Inflammatory macrophage treated with lipopolysaccharide for 1 hour (primary cell): Measurements from ENCODE around the gene DIO3.

Experiments used
- DNase-seq, 2 donors: peaks; one replicate each; pipeline ENCODE4 v3.0.0-alpha.2; 2020 to 2022

The DIO3 gene

GRCh38 chr14:101600336-101600890, 39.1 kb downstream of the DIO3 start:
- DNase-seq: no peak

DNA sequence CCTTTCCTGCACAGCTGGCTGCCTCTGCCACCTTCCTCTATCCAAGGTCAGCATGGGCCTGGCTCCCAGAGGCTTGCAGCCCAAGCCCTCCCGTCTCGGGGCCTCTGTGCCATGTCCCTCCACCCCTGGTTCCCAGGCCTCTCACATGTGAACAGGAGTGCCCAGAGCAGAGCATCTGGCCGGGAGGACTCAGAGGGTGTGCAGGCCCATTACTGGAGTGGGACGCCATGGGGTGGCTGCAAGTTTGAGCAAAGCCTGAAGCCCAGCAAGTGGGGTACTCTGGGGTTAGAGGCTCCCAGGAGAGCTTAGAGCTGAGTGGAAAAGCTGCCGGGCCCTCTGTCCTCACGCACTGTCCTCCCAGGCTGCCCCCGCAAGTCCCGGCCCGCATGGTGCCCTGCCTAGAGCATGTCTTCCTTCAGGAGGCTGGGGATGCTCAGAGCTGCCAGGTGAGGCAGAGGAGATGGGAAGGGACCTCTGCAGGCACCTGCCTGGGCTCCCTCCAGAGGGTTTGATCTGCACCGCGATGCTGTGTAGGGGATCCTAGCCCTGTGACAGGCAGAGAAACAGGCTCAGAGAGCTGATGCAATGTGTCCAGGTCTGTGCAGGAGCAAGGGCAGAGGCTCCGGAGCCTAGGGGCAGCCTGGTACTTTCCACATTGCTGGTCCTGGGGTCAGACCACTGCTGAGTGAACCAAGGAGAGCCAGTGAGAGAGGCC, 39.8 kb downstream of the DIO3 start:
- DNase-seq: no peak

GRCh38 chr14:101601606-101602465, 40.5 kb downstream of the DIO3 start:
- DNase-seq: no peak

DNA sequence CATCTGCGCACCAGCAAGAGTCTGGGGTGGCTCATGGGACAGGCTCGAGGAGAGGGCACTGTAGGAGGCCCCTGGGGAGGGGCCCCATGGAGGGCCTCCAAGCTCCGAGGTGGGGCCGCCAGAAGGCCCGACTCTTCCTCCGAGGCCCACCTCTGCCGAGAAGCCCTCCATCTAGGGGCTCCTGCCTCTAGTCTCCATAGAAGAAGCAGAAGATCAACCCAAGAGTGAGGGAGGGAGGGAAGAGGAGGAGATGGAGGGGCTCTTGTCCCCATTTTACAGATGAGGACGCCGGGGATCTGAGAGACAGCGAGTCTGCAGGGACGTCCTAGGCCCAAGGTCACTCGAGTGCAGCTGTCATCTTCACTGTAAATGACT, 41.2 kb downstream of the DIO3 start:
- no peak for DNase-seq

DNA sequence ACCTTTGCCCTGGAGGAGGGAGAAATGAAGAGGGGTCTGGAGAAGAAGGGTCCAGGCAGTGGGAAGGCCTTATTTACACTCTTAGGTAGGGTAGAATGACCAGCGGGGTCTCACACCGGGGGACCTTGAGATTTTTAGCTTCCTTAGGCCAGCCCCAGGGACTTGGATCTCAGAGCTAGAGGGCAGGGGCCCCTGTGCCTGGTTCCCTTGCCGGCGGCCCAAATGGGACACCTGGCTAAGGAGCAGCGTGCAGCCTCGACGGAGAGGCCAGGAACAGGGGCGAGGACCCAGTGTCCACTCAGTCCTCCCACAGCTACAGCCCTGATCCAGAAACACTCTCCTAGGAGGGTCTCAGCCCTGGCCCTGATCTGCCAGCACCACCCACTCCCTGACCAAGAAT, 41.8 kb downstream of the DIO3 start:
- DNase-seq: no peak

DNA sequence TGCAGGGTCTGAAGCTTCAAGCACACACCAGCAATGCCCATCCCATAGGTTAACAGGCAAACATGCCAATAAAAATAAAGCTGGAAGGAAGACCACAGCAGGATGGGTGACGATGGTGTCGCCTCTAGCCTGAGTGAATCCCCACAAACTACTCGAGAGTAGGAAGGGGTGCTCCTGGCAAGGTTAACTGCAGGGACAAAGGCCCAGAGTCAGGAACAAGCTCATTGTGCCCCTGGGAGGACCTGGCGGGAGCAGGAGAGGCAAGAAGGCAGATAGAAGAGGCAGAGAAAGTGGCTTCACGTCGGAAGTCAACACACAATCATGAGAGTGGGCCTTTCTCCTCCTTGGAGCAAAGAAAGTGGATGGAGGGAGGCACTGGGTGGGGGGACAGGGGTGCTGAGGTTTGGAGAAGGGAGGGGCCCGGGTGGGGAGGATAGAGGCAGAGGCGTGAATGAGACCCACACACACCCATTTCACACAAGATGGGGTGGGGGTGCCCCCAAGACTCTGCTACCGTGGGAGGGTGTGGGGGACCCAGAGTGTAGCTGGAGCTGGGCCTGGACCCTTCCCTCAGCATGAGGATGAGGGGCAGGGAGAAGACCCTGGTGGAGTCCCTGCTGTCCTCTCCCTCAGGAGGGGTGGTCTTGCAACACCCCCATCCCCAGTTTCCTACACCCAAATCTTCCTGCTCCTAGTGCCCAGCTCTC, 43.1 kb downstream of the DIO3 start:
- DNase-seq: no peak

DNA sequence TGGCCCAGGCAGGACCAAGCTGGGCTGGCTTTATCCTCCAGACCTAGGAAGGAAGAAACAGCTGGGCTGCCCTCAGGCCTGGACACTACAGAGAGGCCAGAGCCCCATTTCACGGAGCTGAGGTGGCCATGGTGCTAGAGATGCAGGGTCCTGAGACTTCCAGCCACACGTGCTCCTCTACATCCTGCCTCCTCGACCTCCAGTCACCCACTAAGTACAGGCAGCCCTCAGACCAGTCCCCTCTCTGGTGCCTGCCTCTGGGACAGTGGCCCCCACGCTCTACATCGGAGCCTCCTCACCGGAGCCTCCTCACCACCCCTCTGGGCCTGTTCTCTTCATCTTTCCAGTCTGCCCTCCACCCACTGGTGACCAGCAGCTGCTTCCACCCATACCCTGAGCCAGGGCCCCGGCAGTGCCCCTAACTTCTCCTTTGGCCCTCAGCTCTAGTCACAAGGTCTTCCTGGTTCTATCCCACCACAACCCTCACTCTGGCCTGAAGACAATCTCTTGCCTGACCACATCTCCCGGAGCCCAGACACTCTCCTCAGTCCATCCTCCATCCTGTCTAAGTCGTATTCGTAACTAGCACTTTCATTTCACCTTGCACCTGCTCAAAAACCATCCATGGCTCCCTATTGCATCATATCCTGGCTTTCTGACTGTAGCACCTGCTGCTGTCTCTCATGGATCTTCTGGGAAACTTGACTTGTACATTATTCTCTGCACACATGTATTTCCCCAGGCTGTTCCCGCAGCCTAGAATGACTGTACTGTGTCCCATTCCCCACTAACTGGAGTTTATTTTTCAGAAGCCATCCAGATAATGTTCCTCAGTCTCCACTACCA, 43.9 kb downstream of the DIO3 start:
- no peak for DNase-seq

- no peak for DNase-seq
These were observed 44.5 kb downstream of the DIO3 start for GRCh38 chr14:101605836-101606235.
